Stimulated activated effector memory CD8-positive, alpha-beta T cell treated with anti-CD3 and anti-CD28 coated beads, Interleukin-12 subunit alpha, Interleukin-12 subunit beta, amount 100 ng/mL, for 72 hours (primary cell): ENCODE data around the gene NPSR1.

Experiments used
- ATAC-seq: fragments of 150-1000 bp; cut with Tn5 transposase; 2 replicates; pipeline ENCODE4 v1.10.0; 2021
- DNase-seq, 2 donors: peaks; one replicate each; pipeline ENCODE4 v3.0.0; 2021 to 2022; ENCODE audit warnings: low spot score in 2 of 2
- H3K27ac Mint-ChIP-seq: one replicate; pipeline ENCODE4 v1.8.0; 2022; ENCODE audit warnings: mild to moderate bottlenecking, mixed read lengths
- H3K36me3 Mint-ChIP-seq: one replicate; pipeline ENCODE4 v1.8.0; 2022; ENCODE audit warnings: mild to moderate bottlenecking, mixed read lengths
- H3K4me1 Mint-ChIP-seq: one replicate; pipeline ENCODE4 v1.8.0; 2022; ENCODE audit warnings: mixed read lengths
- H3K4me3 Mint-ChIP-seq: one replicate; pipeline ENCODE4 v1.8.0; 2022; ENCODE audit warnings: mild to moderate bottlenecking, mixed read lengths
- H3K9me3 Mint-ChIP-seq: one replicate; pipeline ENCODE4 v1.8.0; 2022; ENCODE audit warnings: mixed read lengths

The NPSR1 gene

DNA sequence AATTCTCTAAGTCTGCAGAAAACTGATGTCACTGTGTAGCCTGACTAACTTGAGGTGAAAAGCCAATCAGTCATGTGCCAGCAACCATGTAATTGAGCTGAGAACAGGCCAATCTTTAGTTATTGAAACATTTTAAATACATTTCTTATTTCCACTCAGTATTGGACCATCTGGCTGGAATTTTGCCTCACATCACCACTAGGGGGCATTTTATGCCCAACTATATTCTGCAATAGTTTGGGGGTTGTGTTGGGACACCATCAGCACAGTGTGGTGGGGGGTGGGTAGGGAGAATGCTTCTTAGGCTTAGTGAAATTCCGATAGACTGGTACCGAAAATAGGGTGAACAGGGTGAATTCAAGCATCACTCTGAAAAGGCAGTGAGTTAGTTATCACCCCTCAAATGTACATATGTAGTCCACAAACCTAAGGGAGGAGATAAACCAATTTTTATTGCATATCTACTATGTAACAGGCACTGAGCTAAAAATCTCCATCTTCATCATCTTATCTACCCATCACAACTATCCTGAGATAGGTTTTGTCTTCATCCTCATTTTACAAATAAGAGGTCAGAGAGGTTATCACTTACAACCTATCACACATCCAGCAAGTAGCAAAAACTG, 17.8 kb downstream of the NPSR1 start:
- Mint-ChIP-seq H3K4me1 (no peaks in the 10 kb centered on the region), H3K36me3 (no peaks in the 10 kb centered on the region), H3K27ac (no peak overlapping the region), H3K9me3 (no peaks in the 10 kb centered on the region), H3K4me3 (no peak overlapping the region)
- DNase-seq (no peak), ATAC-seq (peak; percentile 58)

DNA sequence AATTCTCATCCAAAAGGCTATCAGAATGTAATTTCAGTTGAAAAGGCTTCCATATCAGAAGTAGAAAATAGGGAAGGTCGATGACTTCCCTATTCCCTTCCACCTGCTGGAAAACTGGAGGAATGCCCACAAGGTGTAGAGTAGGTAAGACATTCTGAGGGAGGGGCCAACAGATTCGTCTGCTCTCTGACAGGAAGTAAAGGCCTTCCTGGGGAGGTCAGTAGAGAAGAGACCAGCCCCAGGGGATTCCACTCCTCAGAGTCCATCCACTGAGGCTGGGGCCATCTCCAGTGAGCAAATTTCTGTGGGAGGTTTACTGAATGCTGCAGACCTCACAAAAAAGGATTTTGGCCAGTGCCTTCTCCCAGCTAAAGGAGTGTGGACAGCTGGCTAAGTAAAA, 19.5 kb downstream of the NPSR1 start:
- no peak overlapping the region for H3K4me3 Mint-ChIP-seq
- no peaks in the 10 kb centered on the region for H3K36me3 Mint-ChIP-seq

DNA sequence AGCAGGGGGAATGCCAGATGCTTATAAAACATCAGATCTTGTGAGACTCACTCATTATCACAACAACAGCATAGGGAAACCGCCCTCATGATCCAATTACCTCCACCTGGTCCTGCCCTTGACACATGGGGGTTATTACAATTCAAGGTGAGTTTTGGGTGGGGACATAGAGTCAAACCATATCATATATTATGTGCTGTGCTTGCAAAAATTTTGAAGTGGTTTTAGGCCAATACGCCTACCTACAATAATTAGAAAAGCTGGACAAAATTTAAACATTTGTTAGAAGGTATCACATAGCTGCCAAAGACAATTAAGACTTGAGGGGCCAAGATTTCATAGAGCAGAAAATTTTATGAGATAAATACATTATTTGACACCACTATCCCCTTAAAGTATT, 29.5 kb downstream of the NPSR1 start:
- no peak overlapping the region for H3K27ac Mint-ChIP-seq
- H3K4me3 Mint-ChIP-seq: no peak overlapping the region
- ATAC-seq: no peak
- H3K9me3 Mint-ChIP-seq: peaks cover 2% of the 10 kb centered on the region
- no peaks in the 10 kb centered on the region for H3K36me3 Mint-ChIP-seq
- no peaks in the 10 kb centered on the region for H3K4me1 Mint-ChIP-seq
- DNase-seq: no peak

More for the DNA sequence above, 19.5 kb downstream of the NPSR1 start:
- H3K9me3 Mint-ChIP-seq: no peaks in the 10 kb centered on the region
- DNase-seq (no peak), ATAC-seq (no peak)
- H3K27ac Mint-ChIP-seq: no peak overlapping the region
- no peaks in the 10 kb centered on the region for H3K4me1 Mint-ChIP-seq

DNA sequence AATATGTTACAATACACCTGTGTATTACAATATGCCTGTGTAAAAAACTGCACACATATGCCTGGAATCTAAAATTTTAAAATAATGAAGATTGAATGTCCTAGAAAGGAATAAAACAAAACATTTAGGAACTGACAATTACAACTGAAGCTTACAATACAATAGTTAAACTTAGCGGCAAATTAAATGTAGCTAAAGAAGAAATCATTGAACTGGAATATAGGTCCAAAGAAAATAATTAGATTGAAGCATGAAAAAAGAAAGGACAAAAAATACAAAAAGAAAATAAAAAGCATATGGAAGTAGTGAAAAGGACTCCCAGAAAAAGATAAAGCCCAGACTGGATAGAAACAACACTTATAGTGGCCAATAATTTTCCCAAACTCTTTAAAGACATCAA, 38.4 kb downstream of the NPSR1 start:
- Mint-ChIP-seq H3K4me3 (no peak overlapping the region), H3K9me3 (peaks cover 14% of the 10 kb centered on the region), H3K4me1 (no peaks in the 10 kb centered on the region), H3K36me3 (no peaks in the 10 kb centered on the region), H3K27ac (no peak overlapping the region)
- no peak for DNase-seq
- ATAC-seq: no peak

DNA sequence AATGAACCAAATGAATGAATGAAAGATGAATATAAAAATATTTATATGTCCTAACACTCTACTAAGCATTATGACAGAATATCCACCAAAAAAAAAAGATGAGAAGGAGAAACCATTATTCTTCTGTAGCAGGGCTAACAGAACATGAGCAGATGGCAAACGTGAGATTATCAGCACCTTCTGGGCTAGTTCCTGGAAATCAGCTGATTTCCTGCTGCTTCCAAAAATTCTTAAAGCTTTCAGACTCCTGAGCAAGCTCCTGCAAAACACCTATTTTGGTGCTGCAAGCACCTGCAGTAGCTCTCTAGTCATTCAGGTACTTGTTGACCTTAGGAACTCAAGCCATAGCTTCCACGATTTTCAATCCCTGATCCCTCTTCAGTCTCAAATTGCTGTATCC, 51.8 kb downstream of the NPSR1 start:
- H3K27ac Mint-ChIP-seq: no peak overlapping the region
- H3K36me3 Mint-ChIP-seq: no peaks in the 10 kb centered on the region
- DNase-seq: no peak
- no peaks in the 10 kb centered on the region for H3K9me3 Mint-ChIP-seq
- ATAC-seq: no peak
- H3K4me3 Mint-ChIP-seq: no peak overlapping the region
- no peaks in the 10 kb centered on the region for H3K4me1 Mint-ChIP-seq

DNA sequence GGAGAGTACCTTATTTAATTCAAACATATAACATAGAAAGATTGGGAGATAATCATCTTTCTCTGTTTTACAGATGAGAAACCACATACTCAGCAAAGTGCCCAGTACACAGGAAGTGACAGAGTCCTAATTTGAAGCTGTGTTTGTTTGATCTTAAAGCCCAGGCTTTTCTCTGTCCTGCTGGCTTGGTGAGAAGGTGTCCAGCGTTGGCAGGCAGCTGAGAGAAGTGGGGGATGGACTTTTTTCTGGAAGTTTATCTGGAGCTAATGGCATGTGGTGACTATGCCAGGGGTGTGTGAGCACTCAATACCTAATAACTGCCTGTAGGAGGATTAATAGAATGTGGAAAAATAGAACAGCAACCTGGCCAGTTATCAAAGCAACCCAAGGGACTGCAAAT, 60.8 kb downstream of the NPSR1 start:
- peaks cover 13% of the 10 kb centered on the region for H3K4me1 Mint-ChIP-seq
- no peak overlapping the region for H3K27ac Mint-ChIP-seq
- no peaks in the 10 kb centered on the region for H3K36me3 Mint-ChIP-seq
- DNase-seq (no peak), ATAC-seq (peak; percentile 82)
- H3K4me3 Mint-ChIP-seq: no peak overlapping the region
- H3K9me3 Mint-ChIP-seq: no peaks in the 10 kb centered on the region

DNA sequence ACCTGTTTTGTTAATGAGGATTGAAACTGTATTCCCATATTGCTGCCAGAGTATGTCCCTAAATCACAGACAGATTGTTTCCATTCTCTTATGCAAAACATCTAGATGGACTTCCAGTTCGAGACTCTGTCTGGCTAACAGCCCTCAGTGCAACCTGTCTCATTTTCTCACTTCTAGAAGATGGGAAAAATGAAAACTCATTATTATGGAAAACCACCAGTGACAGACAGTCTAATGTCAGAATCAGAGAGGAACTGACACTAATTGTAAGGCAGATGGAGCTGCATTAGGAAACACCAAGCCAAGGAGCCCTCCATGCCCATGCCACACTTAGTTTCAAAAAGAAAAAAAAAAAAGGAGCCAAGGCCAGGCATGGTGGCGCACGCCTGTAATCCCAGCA, 61.6 kb downstream of the NPSR1 start:
- Mint-ChIP-seq H3K4me1 (peaks cover 18% of the 10 kb centered on the region), H3K4me3 (no peak overlapping the region), H3K9me3 (no peaks in the 10 kb centered on the region), H3K36me3 (no peaks in the 10 kb centered on the region), H3K27ac (no peak overlapping the region)
- ATAC-seq: no peak
- no peak for DNase-seq

DNA sequence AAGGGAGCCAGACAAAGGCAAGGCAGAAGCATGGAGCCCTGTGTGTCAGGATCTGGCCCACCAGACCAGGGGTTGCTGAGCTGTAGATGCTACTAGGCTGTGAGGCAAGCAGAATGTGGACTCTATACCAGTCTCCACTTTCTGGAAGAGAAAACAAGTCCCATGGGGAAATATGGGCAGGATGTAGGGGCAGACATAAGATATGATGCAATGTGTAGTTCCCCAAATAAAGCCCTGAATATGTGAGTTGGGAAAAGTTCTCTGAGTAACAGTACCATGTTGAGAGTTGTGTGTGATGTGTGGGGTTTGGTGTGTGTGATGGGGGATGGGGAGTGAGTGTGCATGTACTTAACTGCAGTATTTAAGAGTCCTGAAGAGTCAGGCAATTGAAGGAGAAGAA, 62.3 kb downstream of the NPSR1 start:
- no peak overlapping the region for H3K27ac Mint-ChIP-seq

DNA sequence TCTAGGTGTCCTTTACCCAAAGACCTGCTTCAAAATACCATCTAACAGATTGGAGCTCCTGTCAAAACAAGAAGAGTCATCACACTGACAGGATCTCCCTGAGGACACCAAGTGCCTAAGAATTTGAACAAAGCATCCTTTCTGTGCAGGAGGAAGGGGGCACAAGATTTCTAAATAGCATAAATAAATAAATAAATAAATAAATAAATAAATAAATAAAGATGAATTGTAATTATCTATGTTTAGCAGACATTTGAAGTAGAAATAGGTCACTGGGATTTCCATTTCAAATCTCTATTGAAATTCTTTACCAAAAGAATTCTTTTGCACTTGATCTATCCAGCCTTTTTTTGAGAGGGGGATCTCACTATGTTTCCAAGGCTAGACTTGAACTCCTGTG, 65.3 kb downstream of the NPSR1 start:
- Mint-ChIP-seq H3K36me3 (no peaks in the 10 kb centered on the region), H3K9me3 (no peaks in the 10 kb centered on the region), H3K27ac (no peak overlapping the region), H3K4me1 (peaks cover 23% of the 10 kb centered on the region), H3K4me3 (no peak overlapping the region)
- no peak for ATAC-seq
- DNase-seq: no peak

More for the DNA sequence above, 62.3 kb downstream of the NPSR1 start:
- DNase-seq (no peak), ATAC-seq (no peak)
- Mint-ChIP-seq H3K4me1 (peaks cover 19% of the 10 kb centered on the region), H3K36me3 (no peaks in the 10 kb centered on the region), H3K9me3 (no peaks in the 10 kb centered on the region), H3K4me3 (no peak overlapping the region)

DNA sequence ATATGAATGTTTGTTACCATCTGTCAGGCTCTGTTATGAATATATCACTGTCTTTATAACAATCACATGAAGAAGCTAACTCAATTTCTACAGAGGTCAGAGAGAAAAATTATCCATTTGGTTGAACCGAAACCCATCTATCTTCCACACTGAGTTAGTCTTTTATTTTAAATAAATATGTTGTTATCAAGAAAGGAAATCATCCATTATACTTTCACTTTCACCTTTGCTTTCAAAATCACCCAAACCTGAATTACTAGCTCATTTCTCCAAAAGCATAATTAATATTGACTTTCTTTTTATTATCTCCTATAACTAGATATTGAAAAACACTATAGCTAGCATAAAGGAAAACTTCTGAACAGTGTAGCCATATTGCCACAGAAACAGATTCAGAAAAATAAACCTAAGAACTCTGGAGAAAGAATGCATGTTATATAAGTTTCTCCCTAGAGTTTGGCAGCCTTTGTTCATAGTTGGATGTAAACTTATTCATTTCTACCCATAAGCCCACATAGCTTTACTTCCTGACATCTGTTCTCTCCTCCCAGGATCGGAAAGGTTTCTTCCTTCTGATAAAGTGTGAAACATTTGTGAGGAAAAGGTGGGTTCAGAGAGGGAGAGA, 66.0 kb downstream of the NPSR1 start:
- Mint-ChIP-seq H3K9me3 (no peaks in the 10 kb centered on the region), H3K4me1 (peaks cover 17% of the 10 kb centered on the region), H3K4me3 (no peak overlapping the region), H3K27ac (peak overlapping the region; percentile 17), H3K36me3 (no peaks in the 10 kb centered on the region)
- DNase-seq (no peak), ATAC-seq (no peak)

DNA sequence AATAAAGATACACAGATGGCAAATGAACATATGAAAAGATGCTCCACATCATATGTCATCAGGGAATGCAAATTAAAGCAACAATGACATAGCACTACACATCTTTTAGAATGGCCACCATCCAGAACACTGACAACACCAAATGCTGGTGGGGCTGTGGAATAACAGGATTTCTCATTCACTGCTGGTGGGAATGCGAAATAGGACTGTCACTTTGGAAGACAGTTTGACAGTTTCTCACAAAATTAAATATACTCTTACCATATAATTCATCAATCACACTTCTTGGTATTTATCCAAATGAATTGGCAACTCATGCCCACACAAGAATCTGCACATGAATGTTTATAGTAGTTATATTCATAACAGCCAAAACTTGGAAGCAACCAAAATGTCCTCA, 68.2 kb downstream of the NPSR1 start:
- H3K4me3 Mint-ChIP-seq: no peak overlapping the region
- H3K27ac Mint-ChIP-seq: no peak overlapping the region
- DNase-seq (no peak), ATAC-seq (no peak)
- H3K36me3 Mint-ChIP-seq: no peaks in the 10 kb centered on the region
- H3K9me3 Mint-ChIP-seq: no peaks in the 10 kb centered on the region
- H3K4me1 Mint-ChIP-seq: peaks cover 13% of the 10 kb centered on the region

DNA sequence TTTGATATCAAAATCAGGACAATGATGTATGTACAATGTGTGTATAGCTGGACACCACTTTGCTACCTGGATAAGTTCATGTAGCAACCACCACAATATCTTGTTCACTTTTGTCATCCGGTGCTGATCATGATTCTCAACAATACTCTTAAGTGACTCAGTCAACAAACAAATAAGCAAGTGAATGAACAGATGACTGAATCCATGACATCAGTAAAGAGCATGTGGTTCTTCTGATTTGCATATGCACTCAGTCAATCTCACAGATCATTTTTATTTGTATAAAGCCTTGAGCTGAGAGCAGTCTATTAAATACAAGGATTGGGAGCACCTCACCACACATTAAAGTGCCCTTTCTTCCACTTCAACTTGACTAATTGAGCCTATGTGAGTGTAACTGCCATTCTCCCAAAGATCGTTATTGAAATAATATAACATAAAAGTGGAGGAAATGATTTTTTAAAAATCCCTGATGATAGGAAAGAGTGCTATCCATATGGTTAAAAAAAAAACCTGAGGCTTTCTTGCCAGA, 69.5 kb downstream of the NPSR1 start:
- ATAC-seq (no peak), DNase-seq (no peak)
- Mint-ChIP-seq H3K36me3 (no peaks in the 10 kb centered on the region), H3K27ac (no peak overlapping the region), H3K4me3 (no peak overlapping the region), H3K9me3 (no peaks in the 10 kb centered on the region), H3K4me1 (peaks cover 13% of the 10 kb centered on the region)

DNA sequence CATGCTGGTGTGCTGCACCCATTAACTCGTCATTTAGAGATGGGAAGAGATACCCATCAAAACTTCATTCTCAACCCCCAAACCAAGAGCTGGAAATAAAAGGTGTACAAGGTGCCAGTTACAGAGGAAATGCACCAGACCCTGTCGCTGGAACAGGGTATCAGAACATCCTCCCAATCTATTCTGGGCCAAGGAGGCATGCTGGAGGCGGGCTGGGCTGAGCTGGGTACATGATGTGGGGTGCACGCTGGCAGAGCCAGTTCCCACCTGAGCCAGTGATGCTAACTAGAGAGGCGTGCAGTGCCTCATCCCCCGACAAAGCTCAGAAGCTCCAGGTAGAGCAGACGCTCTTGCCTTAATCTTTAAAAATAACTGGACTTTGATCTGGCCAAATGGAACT, 70.1 kb downstream of the NPSR1 start:
- Mint-ChIP-seq H3K27ac (no peak overlapping the region), H3K36me3 (no peaks in the 10 kb centered on the region), H3K4me3 (no peak overlapping the region), H3K9me3 (no peaks in the 10 kb centered on the region), H3K4me1 (peaks cover 13% of the 10 kb centered on the region)
- no peak for DNase-seq
- ATAC-seq: no peak

DNA sequence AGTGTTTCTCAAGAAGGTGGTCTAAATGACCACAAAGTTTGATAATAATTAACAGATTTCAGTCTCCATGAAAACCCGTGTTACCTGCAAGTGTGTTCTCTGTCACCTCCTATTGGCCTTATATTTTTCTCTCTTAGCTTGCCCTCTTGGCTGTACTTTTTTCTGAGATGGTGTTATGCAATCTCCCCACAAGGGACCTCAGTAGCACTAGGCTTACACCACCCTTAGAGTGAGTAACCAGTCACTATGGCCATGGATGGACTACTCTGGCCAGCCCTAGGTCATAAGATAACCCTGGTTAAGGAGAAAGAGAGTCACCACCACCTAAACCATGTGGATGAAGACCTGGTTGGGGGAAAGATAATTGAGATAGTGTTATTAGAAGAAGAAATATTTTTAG, 76.8 kb downstream of the NPSR1 start:
- Mint-ChIP-seq H3K4me1 (no peaks in the 10 kb centered on the region), H3K36me3 (no peaks in the 10 kb centered on the region), H3K9me3 (no peaks in the 10 kb centered on the region), H3K27ac (no peak overlapping the region), H3K4me3 (no peak overlapping the region)
- DNase-seq (no peak), ATAC-seq (peak; percentile 24)

DNA sequence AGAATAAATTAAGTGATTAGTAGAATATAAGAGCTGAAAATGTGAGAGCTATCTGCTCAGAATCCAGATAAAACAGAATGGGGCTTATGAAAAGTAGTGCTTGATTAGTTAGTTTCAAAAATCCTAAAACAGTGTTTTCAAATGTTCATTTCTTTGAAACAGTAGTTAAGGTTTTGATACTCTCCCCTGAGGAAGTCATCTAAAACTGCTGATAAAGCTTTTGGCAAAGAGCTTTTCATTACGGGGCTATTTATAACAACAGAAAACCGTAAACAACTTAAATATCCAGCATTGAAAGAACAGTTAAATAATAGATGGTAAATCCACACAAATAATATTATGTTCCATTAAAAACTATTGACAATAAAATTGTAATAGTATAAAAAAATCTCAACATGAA, 77.5 kb downstream of the NPSR1 start:
- no peak overlapping the region for H3K4me3 Mint-ChIP-seq
- no peaks in the 10 kb centered on the region for H3K4me1 Mint-ChIP-seq
- H3K27ac Mint-ChIP-seq: no peak overlapping the region
- no peak for DNase-seq
- H3K9me3 Mint-ChIP-seq: no peaks in the 10 kb centered on the region
- H3K36me3 Mint-ChIP-seq: no peaks in the 10 kb centered on the region
- ATAC-seq: no peak

DNA sequence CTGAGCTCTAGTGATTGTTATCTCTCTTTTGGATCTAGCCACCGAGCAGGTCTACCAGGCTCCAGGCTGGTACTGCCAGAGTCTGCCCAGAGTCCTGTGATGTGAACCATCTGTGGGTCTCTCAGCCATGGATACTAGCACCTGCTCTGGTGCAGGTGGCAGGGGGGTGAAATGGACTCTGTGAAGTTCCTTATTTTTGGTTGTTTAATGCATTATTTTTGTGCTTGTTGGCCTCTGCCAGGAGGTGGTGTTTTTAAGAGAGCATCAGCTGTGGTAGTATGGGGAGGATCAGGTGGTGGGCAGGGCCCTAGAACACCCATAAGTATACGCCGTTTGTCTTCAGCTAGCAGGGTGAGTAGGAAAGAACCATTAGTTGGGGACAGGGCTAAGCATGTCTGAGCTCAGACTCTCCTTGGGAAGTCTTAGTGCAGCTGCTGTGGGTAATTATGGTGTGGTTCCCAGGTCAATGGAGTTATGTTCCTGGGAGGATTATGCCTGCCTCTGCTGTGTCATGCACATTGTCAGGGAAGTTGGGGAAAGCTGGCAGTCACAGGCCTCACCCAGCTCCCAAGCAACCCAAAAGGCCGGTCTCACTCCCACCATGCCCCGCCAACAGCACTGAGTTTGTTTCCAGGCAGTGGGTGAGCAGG, 81.8 kb downstream of the NPSR1 start:
- Mint-ChIP-seq H3K4me1 (no peaks in the 10 kb centered on the region), H3K9me3 (no peaks in the 10 kb centered on the region), H3K27ac (no peak overlapping the region), H3K4me3 (no peak overlapping the region), H3K36me3 (no peaks in the 10 kb centered on the region)
- no peak for DNase-seq
- ATAC-seq: no peak
